Stimulated activated CD8-positive, alpha-beta memory T cell treated with anti-CD3 and anti-CD28 coated beads, Interleukin-2, amount 100 ng/mL, for 48 hours (primary cell): ENCODE measurements around the gene MYPOP.
"Not testable (repeated sequence)": the region's sequence is repeated elsewhere in the genome, so short reads cannot be mapped to it uniquely, and the experiment has no call there.

Experiments
- DNase-seq, 2 donors: peaks; one replicate each; pipeline ENCODE4 v3.0.0-alpha.2; 2020; ENCODE audit warnings: low read depth in 2 of 2

The MYPOP gene

GRCh38 chr19:45906221-45906620 is 3.8 kb upstream of the MYPOP start:
- no peak for DNase-seq

GRCh38 chr19:45905011-45905410 is 2.6 kb upstream of the MYPOP start:
- DNase-seq = no peak

GRCh38 chr19:45902651-45903625 is 525 bp upstream of the MYPOP start:
- peak; percentile 99 to 100 for DNase-seq

- DNase-seq = no peak
These were observed 941 bp downstream of the MYPOP start for GRCh38 chr19:45901432-45901911.

GRCh38 chr19:45900738-45901431 is 1.5 kb downstream of the MYPOP start:
- DNase-seq = no peak

GRCh38 chr19:45899919-45900589 is 2.4 kb downstream of the MYPOP start:
- no peak for DNase-seq

GRCh38 chr19:45899253-45899652 is 3.2 kb downstream of the MYPOP start:
- no peak for DNase-seq

- DNase-seq = no peak
These were observed 5.1 kb downstream of the MYPOP start for GRCh38 chr19:45897261-45897812.

- DNase-seq = not testable (repeated sequence)
These were observed 6.3 kb downstream of the MYPOP start for GRCh38 chr19:45895983-45896599.

- DNase-seq = no peak
These were observed 6.9 kb downstream of the MYPOP start for GRCh38 chr19:45895519-45895972.

GRCh38 chr19:45890877-45891276 is 11.5 kb downstream of the MYPOP start:
- DNase-seq = no peak

- DNase-seq = no peak
These were observed 13.1 kb downstream of the MYPOP start for GRCh38 chr19:45889210-45889885.

GRCh38 chr19:45887200-45887710 is 15.2 kb downstream of the MYPOP start:
- DNase-seq = no peak

- peak; percentile 78 to 82 for DNase-seq
These were observed 15.8 kb downstream of the MYPOP start for GRCh38 chr19:45886427-45887199.

GRCh38 chr19:45885556-45886426 is 16.6 kb downstream of the MYPOP start, which contains the start of gene IRF2BP1:
IRF2BP1 (minus strand) TSS chr19:45886141; CDS start chr19:45885774, 367 bp downstream.
- peak; percentile 73 to 81 for DNase-seq

GRCh38 chr19:45884682-45885555 is 17.5 kb downstream of the MYPOP start:
- peak; percentile 20 to 32 for DNase-seq

GRCh38 chr19:45883881-45884681 is 18.3 kb downstream of the MYPOP start:
- no peak for DNase-seq
